Uterus (tissue), 2 donors: ENCODE measurements around the gene DMC1.

Source experiments
- CTCF ChIP-seq, 4 experiments: fragments of 200-600 bp in 2 of 4; fragments of 450-650 bp in 2 of 4; sonication (generic) in 2 of 4; IDR thresholded peaks; one replicate each; pipeline ENCODE4 v1.5.1; 2016 to 2019; ENCODE audit warnings: antibody characterized with exemption in 4 of 4, mild to moderate bottlenecking in 2 of 4, moderate library complexity in 1 of 4
- POLR2A ChIP-seq, 2 donors: fragments of 450-650 bp; IDR thresholded peaks; one replicate each; pipeline ENCODE4 v1.6.1; 2016; ENCODE audit warnings: antibody characterized with exemption in 2 of 2, mild to moderate bottlenecking in 1 of 2, moderate library complexity in 1 of 2

- TF ChIP-seq CTCF (IDR thresholded peaks at IDR 0.05) (no peak), POLR2A (IDR thresholded peaks at IDR 0.05) (peak; percentile 49 to 53)
Observed at GRCh38 chr22:38569972-38570778, at the start of gene DMC1.
